Caco-2 (cell line): ENCODE data around the gene MTERF4. TPM values are rescaled to one million over a fixed set of nuclear protein-coding genes. Genes with fewer than 3 reads are reported as not detected.

ENCODE experiments used
- BruUV-seq: library from RNA; stranded (reverse); fragments of 400-500 nt; replicated peaks from 2 replicates; lab custom pipeline; 2021; lab: Mats Ljungman, UMichigan
- CTCF ChIA-PET: fragments of 300-600 bp; sonication (Branson Sonifier 250); formaldehyde crosslinking; loops from one replicate; lab custom pipeline; 2022; ENCODE audit warnings: antibody characterized with exemption; lab: Charles Lee
- POLR2A ChIA-PET: fragments of 300-600 bp; sonication (Branson Sonifier 250); formaldehyde crosslinking; loops from one replicate; lab custom pipeline; 2022; ENCODE audit warnings: antibody characterized with exemption; lab: Charles Lee
- DNase-seq, 2 experiments: peaks; one replicate each; pipeline versions ENCODE4 v3.0.0 to v3.0.0-alpha.2; 2020 to 2022
- H3K27me3 ChIP-seq: replicated peaks from 2 replicates; pipeline ENCODE4 v1.6.0; 2011; ENCODE audit warnings: low read length; ENCODE audit not compliant: control insufficient read depth, insufficient read depth
- H3K36me3 ChIP-seq: 2 replicates; pipeline ENCODE4 v1.5.1; 2011; ENCODE audit warnings: low read length; ENCODE audit not compliant: control insufficient read depth, insufficient read depth
- H3K4me1 ChIP-seq: fragments of 250-450 bp; sonication (Bioruptor Pico); 2 replicates; pipeline ENCODE4 v1.5.1; 2020; ENCODE audit warnings: mild to moderate bottlenecking
- H3K4me3 ChIP-seq: 2 replicates; pipeline ENCODE4 v1.5.1; 2011; ENCODE audit warnings: low read depth, mild to moderate bottlenecking, control low read depth, low read length
- H3K9me3 ChIP-seq: fragments of 250-450 bp; sonication (Bioruptor Pico); 2 replicates; pipeline ENCODE4 v1.5.1; 2020; ENCODE audit warnings: mild to moderate bottlenecking, moderate library complexity
- H3K27ac Mint-ChIP-seq: one replicate; pipeline ENCODE4 v1.8.0; 2022; ENCODE audit warnings: mixed read lengths; ENCODE audit not compliant: unreplicated experiment
- H3K27me3 Mint-ChIP-seq: one replicate; pipeline ENCODE4 v1.8.0; 2022; ENCODE audit warnings: mixed read lengths; ENCODE audit not compliant: insufficient read depth, unreplicated experiment
- H3K36me3 Mint-ChIP-seq: one replicate; pipeline ENCODE4 v1.8.0; 2022; ENCODE audit warnings: mild to moderate bottlenecking, mixed read lengths; ENCODE audit not compliant: insufficient read depth, unreplicated experiment
- H3K4me1 Mint-ChIP-seq: one replicate; pipeline ENCODE4 v1.8.0; 2022; ENCODE audit warnings: low read depth, mixed read lengths; ENCODE audit not compliant: unreplicated experiment
- H3K4me3 Mint-ChIP-seq: one replicate; pipeline ENCODE4 v1.8.0; 2022; ENCODE audit warnings: mild to moderate bottlenecking, moderate library complexity, mixed read lengths; ENCODE audit not compliant: unreplicated experiment
- H3K9me3 Mint-ChIP-seq: one replicate; pipeline ENCODE4 v1.8.0; 2022; ENCODE audit warnings: mixed read lengths; ENCODE audit not compliant: unreplicated experiment
- CTCF ChIP-seq, 2 experiments: fragments of 200-600 bp in 1 of 2; IDR thresholded peaks; 1 replicate in 1 of 2; 2 replicates in 1 of 2; pipeline versions ENCODE4 v1.5.1 to v1.8.0; 2011 to 2022; ENCODE audit warnings: antibody characterized with exemption in 1 of 2, control low read depth in 1 of 2, inconsistent platforms in 1 of 2, low read depth in 1 of 2, low read length in 1 of 2, mild to moderate bottlenecking in 1 of 2, moderate library complexity in 1 of 2; ENCODE audit not compliant: insufficient read depth in 1 of 2, severe bottlenecking in 1 of 2, unreplicated experiment in 1 of 2
- intact Hi-C: fragments of 100-400 bp; cut with micrococcal nuclease; formaldehyde crosslinking; loops from one replicate; pipeline ENCODE4 v1.10.0; 2022; ENCODE audit not compliant: unreplicated experiment
- total RNA-seq: library from RNA; stranded (reverse); gene quantifications from 2 replicates; pipeline ENCODE4 v1.2.3, GENCODE V29; 2022

The MTERF4 gene
- total RNA-seq, 1 experiment from 2014 or later = 22.2 TPM

GRCh38 chr2:241149925-241150659 is 48.0 kb upstream of the MTERF4 start, which contains the start of gene PPP1R7:
Gene PPP1R7 (plus strand): TSS chr2:241150467. CDS start chr2:241150496, 29 bp downstream.
- BruUV-seq = no TSS peak
- Mint-ChIP-seq H3K9me3 (no peaks in the 10 kb centered on the region), H3K27me3 (no peaks in the 10 kb centered on the region), H3K4me1 (peaks cover 16% of the 10 kb centered on the region), H3K27ac (peak within 1 kb of the TSS; percentile 87), H3K36me3 (peaks cover 8% of the 10 kb centered on the region), H3K4me3 (peak within 1 kb of the TSS; percentile 84)
- CTCF ChIA-PET = interaction anchor here (0.9 kb wide), 1 partner anchor 248 kb away, joined by 3 read pairs; no protein-coding TSS in a partner anchor
- POLR2A ChIA-PET = interaction anchor here (0.5 to 1.0 kb wide), 6 partner anchors 24 to 548 kb away, joined by 3 to 7 read pairs (median 3); partner anchors contain the start of gene MTERF4
- intact Hi-C loops = loop anchor here (5.0 kb wide), 1 partner anchor 67 kb away; no protein-coding TSS in a partner anchor
- no peaks in the 10 kb centered on the region for H3K36me3 ChIP-seq
- no peak for TF ChIP-seq CTCF (IDR thresholded peaks at IDR 0.05; ENCODE audit: insufficient read depth in 1 of 2, low read depth in 1 of 2, low read length in 1 of 2, severe bottlenecking in 1 of 2, unreplicated experiment in 1 of 2)
- peak within 1 kb of the TSS; percentile 53 for H3K4me3 ChIP-seq
- peak; percentile 90 to 93 for DNase-seq
- H3K4me1 ChIP-seq = 0 out of 2 replicates have a peak, but pooled peaks cover 3% of the 10 kb centered on the region
- no peaks in the 10 kb centered on the region for H3K9me3 ChIP-seq
- no peaks in the 10 kb centered on the region for H3K27me3 ChIP-seq

- Mint-ChIP-seq H3K27me3 (no peaks in the 10 kb centered on the region), H3K4me1 (peaks cover 16% of the 10 kb centered on the region), H3K9me3 (no peaks in the 10 kb centered on the region), H3K27ac (peak overlapping the region; percentile 87), H3K36me3 (peaks cover 8% of the 10 kb centered on the region), H3K4me3 (peak overlapping the region; percentile 84)
- Histone ChIP-seq H3K27me3 (no peaks in the 10 kb centered on the region), H3K9me3 (no peaks in the 10 kb centered on the region), H3K36me3 (no peaks in the 10 kb centered on the region), H3K4me1 (0 out of 2 replicates have a peak, but pooled peaks cover 3% of the 10 kb centered on the region), H3K4me3 (peak overlapping the region; percentile 53)
- CTCF ChIA-PET = interaction anchor here (0.9 kb wide), 1 partner anchor 247 kb away, joined by 3 read pairs; no protein-coding TSS in a partner anchor
- intact Hi-C loops = loop anchor here (5.0 kb wide), 1 partner anchor 68 kb away; no protein-coding TSS in a partner anchor
- POLR2A ChIA-PET = interaction anchor here (0.5 to 1.0 kb wide), 4 partner anchors 47 to 548 kb away, joined by 3 to 5 read pairs (median 3); partner anchors contain the start of gene MTERF4
- TF ChIP-seq CTCF (IDR thresholded peaks at IDR 0.05; ENCODE audit: insufficient read depth in 1 of 2, low read depth in 1 of 2, low read length in 1 of 2, severe bottlenecking in 1 of 2, unreplicated experiment in 1 of 2) = no peak
- no TSS peak for BruUV-seq
- no peak for DNase-seq
These were observed 47.5 kb upstream of the MTERF4 start for GRCh38 chr2:241149675-241149924.

DNA sequence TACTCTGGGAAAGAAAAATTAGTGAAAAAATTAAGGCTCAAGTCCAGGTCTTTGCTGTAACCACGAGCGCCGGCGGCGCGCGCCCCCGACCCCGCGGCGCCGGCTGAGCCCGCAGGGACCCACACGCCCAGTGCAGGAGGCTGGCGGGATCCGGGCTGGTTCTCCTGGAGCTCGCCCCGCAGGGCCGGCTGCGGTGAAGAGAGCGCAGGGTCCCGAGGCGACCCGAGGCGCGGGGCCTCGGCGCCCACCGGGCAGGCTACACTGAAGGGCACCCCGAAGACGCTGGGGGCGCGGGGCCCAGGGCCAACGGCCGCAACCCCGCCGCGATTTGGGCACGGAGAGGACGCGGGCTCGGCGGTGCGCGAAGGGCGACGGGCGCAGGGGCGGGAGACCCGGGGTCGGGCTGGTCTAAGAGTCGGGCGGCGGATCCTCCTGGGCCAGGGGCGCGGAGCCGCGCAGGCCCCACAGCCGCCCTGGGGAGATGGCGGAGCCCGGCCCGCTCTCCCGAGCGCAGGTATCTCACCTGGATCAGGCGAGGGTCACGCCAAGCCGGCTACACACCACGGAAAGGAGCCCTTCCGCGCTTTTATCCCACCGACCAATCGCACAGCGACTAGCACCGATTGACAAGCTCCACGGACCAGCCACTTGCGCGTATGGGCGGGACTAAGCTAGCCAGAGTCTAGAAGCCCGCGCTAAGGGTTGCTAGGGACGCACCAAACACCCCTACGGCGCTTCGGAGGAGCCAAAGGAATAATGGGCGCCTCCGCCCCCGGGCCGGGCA is 47.0 kb upstream of the MTERF4 start, which contains the start of gene PASK:
Gene PASK (minus strand): TSS at position 582 of the 784 bp plus-strand sequence. CDS start 6,440 bp downstream, outside the sequence.
- Histone ChIP-seq H3K9me3 (no peaks in the 10 kb centered on the region), H3K4me1 (0 out of 2 replicates have a peak, but pooled peaks cover 3% of the 10 kb centered on the region), H3K27me3 (no peaks in the 10 kb centered on the region), H3K4me3 (peak within 1 kb of the TSS; percentile 53), H3K36me3 (no peaks in the 10 kb centered on the region)
- peak; percentile 92 to 95 for DNase-seq
- Mint-ChIP-seq H3K36me3 (peaks cover 8% of the 10 kb centered on the region), H3K4me1 (peaks cover 16% of the 10 kb centered on the region), H3K9me3 (no peaks in the 10 kb centered on the region), H3K27me3 (no peaks in the 10 kb centered on the region), H3K4me3 (peak within 1 kb of the TSS; percentile 84), H3K27ac (peak within 1 kb of the TSS; percentile 91)
- intact Hi-C loops = loop anchor here (5.0 kb wide), 1 partner anchor 68 kb away; no protein-coding TSS in a partner anchor
- CTCF ChIA-PET = interaction anchor here (0.9 kb wide), 1 partner anchor 247 kb away, joined by 3 read pairs; no protein-coding TSS in a partner anchor
- no TSS peak for BruUV-seq
- POLR2A ChIA-PET = interaction anchor here (0.5 to 1.0 kb wide), 4 partner anchors 47 to 549 kb away, joined by 3 to 5 read pairs (median 3); partner anchors contain the start of gene MTERF4
- no peak for TF ChIP-seq CTCF (IDR thresholded peaks at IDR 0.05; ENCODE audit: insufficient read depth in 1 of 2, low read depth in 1 of 2, low read length in 1 of 2, severe bottlenecking in 1 of 2, unreplicated experiment in 1 of 2)
